Measurements from ENCODE around the gene CCNK.

DNA sequence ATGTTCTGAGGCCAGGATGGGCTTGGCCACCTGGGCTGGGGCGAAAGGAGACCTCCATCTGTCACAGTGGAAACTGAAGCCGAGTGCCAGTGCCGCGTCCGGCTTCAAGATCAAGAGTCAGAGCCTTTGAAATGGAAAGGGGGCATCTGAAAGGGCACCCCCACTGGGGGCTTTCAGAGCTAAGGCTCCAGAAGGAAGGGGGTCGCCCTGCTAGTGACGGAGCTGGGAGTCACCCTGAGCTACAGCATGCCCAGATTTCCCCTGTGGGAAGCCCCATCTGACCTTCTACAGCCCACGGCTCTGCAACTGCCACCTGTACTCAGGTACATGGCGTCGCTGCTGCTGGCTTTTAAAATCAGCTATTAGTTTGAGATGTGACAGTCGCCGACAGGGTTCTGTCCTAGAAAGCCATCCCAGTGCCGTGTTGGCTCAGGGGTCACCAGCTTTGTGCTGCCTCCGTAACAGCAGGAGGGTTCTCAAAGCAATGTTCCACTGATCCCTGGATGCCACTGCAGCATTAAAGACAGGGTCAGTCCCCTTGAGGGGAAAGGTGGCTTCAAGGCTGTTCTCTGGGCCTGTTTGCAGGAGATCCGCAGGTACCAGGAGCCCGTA lies 31.5 kb downstream of the CCNK start:
- TF ChIP-seq, protein P1, sequence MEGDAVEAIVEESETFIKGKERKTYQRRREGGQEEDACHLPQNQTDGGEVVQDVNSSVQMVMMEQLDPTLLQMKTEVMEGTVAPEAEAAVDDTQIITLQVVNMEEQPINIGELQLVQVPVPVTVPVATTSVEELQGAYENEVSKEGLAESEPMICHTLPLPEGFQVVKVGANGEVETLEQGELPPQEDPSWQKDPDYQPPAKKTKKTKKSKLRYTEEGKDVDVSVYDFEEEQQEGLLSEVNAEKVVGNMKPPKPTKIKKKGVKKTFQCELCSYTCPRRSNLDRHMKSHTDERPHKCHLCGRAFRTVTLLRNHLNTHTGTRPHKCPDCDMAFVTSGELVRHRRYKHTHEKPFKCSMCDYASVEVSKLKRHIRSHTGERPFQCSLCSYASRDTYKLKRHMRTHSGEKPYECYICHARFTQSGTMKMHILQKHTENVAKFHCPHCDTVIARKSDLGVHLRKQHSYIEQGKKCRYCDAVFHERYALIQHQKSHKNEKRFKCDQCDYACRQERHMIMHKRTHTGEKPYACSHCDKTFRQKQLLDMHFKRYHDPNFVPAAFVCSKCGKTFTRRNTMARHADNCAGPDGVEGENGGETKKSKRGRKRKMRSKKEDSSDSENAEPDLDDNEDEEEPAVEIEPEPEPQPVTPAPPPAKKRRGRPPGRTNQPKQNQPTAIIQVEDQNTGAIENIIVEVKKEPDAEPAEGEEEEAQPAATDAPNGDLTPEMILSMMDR (conservative IDR thresholded peaks at IDR 0.05), result no peak
- no peak for TF ChIP-seq ZFX (IDR thresholded peaks at IDR 0.05)

All from C4-2B (cell line).